ENCODE data around the gene CTSW. TPM values are rescaled to one million over a fixed set of nuclear protein-coding genes. Genes with fewer than 3 reads are reported as not detected.

Gene CTSW
- total RNA-seq, 2 donors from 2014 or later, result 0.33 to 0.78 TPM

- Histone ChIP-seq H3K4me3 (no peak overlapping the region), H3K4me1 (peaks cover 20% of the 10 kb centered on the region), H3K9me3 (no peaks in the 10 kb centered on the region), H3K36me3 (replicated peaks in 1 of 2; ENCODE audit: insufficient read depth in 1 of 2, low read depth in 2 of 2) (peaks cover 8 to 26% of the 10 kb centered on the region in 2 donors), H3K27me3 (no peaks in the 10 kb centered on the region), H3K27ac (no peak overlapping the region)
- ATAC-seq (no peak), DNase-seq (no peak)
- TF ChIP-seq CTCF (IDR thresholded peaks at IDR 0.05), result no peak
- TF ChIP-seq POLR2A (IDR thresholded peaks at IDR 0.05), result no peak
- intact Hi-C loops (cut with DNase I), result no loop called here
- WGBS, 2 donors, result 88 to 95% methylated on average over 1 to 6 of the region's 6 CpGs
Observed at GRCh38 chr11:65853246-65853979, 26.2 kb upstream of the CTSW start.

GRCh38 chr11:65854161-65854592 is 25.5 kb upstream of the CTSW start:
- H3K27ac ChIP-seq, result no peak overlapping the region
- WGBS, 2 donors, result 88 to 100% methylated on average over 1 to 4 of the region's 4 CpGs
- peak in 1 of 4 donors; percentile 11 for DNase-seq
- H3K4me3 ChIP-seq, result no peak overlapping the region
- ATAC-seq, result no peak
- no peaks in the 10 kb centered on the region for H3K27me3 ChIP-seq
- H3K4me1 ChIP-seq, result peaks cover 28% of the 10 kb centered on the region
- intact Hi-C loops (cut with DNase I), result no loop called here
- peaks cover 8 to 26% of the 10 kb centered on the region in 2 donors for H3K36me3 ChIP-seq (replicated peaks in 1 of 2; ENCODE audit: insufficient read depth in 1 of 2, low read depth in 2 of 2)
- TF ChIP-seq POLR2A (IDR thresholded peaks at IDR 0.05), result no peak
- no peak for TF ChIP-seq CTCF (IDR thresholded peaks at IDR 0.05)
- H3K9me3 ChIP-seq, result no peaks in the 10 kb centered on the region

GRCh38 chr11:65854852-65855837 is 24.5 kb upstream of the CTSW start:
- H3K4me1 ChIP-seq, result peaks cover 38% of the 10 kb centered on the region
- no peak overlapping the region for H3K4me3 ChIP-seq
- H3K27me3 ChIP-seq, result no peaks in the 10 kb centered on the region
- no peak for TF ChIP-seq POLR2A (IDR thresholded peaks at IDR 0.05)
- no peak for TF ChIP-seq CTCF (IDR thresholded peaks at IDR 0.05)
- WGBS, 2 donors, result 78 to 84% methylated on average over 14 to 15 of the region's 15 CpGs
- H3K27ac ChIP-seq, result no peak overlapping the region
- intact Hi-C loops (cut with DNase I), result no loop called here
- no peaks in the 10 kb centered on the region for H3K9me3 ChIP-seq
- DNase-seq (peak in 1 of 4 donors; percentile 13), ATAC-seq (no peak)
- H3K36me3 ChIP-seq (replicated peaks in 1 of 2; ENCODE audit: insufficient read depth in 1 of 2, low read depth in 2 of 2), result peaks cover 8 to 26% of the 10 kb centered on the region in 2 donors

GRCh38 chr11:65855927-65856363 is 23.7 kb upstream of the CTSW start:
- intact Hi-C loops (cut with DNase I), result no loop called here
- no peaks in the 10 kb centered on the region for H3K27me3 ChIP-seq
- H3K4me1 ChIP-seq, result peaks cover 39% of the 10 kb centered on the region
- no peak for TF ChIP-seq CTCF (IDR thresholded peaks at IDR 0.05)
- TF ChIP-seq POLR2A (IDR thresholded peaks at IDR 0.05), result no peak
- ATAC-seq (no peak), DNase-seq (no peak)
- peaks cover 8 to 26% of the 10 kb centered on the region in 2 donors for H3K36me3 ChIP-seq (replicated peaks in 1 of 2; ENCODE audit: insufficient read depth in 1 of 2, low read depth in 2 of 2)
- no peak overlapping the region for H3K27ac ChIP-seq
- H3K4me3 ChIP-seq, result no peak overlapping the region
- no peaks in the 10 kb centered on the region for H3K9me3 ChIP-seq
- WGBS, 2 donors, result 84 to 90% methylated on average over 15 of the region's 15 CpGs
